ENCODE results near the gene TENM4. TPM values are rescaled to one million over a fixed set of nuclear protein-coding genes. Genes with fewer than 3 reads are reported as not detected.

The TENM4 gene
- total and polyA plus RNA-seq, 2 of the 8 experiments (the other 6 are each of a cell fraction or from before 2014, with no cell fraction given) = 3.5 to 7.2 TPM

GRCh38 chr11:79090191-79090705, 350.6 kb downstream of the TENM4 start (continued):
- TF ChIP-seq BCL11A (IDR thresholded peaks at IDR 0.05; ENCODE audit: low read depth in 2 of 2, low read length in 2 of 2) (no peak), SIRT6 (IDR thresholded peaks at IDR 0.05; ENCODE audit: low read length) (no peak), KDM1A (IDR thresholded peaks at IDR 0.05; ENCODE audit: borderline replicate concordance, low read length) (no peak)
